Measurements from ENCODE around the gene FHIP2A.

The FHIP2A gene

GRCh38 chr10:114862456-114862855, 40.9 kb downstream of the FHIP2A start:
- no peak for DNase-seq

- no peak for DNase-seq
Observed at GRCh38 chr10:114867365-114867764, 45.8 kb downstream of the FHIP2A start.

- no peak for DNase-seq
Observed at GRCh38 chr10:114868870-114869519, 47.4 kb downstream of the FHIP2A start.

- no peak for DNase-seq
Observed at GRCh38 chr10:114869520-114869892, 47.9 kb downstream of the FHIP2A start.

- no peak for DNase-seq
Observed at GRCh38 chr10:114870486-114870885, 48.9 kb downstream of the FHIP2A start.

GRCh38 chr10:114871379-114871778, 49.8 kb downstream of the FHIP2A start:
- DNase-seq: no peak
